Thyroid gland (tissue), 4 donors: ENCODE results near the gene CBFA2T3.

Experiments
- CTCF ChIP-seq, 6 experiments: fragments of 200-600 bp in 3 of 6; fragments of 450-650 bp in 3 of 6; sonication (generic) in 3 of 6; IDR thresholded peaks; one replicate each; pipeline ENCODE4 v1.5.1; 2016 to 2019; ENCODE audit warnings: antibody characterized with exemption in 6 of 6, mild to moderate bottlenecking in 2 of 6, inconsistent platforms in 1 of 6, moderate library complexity in 1 of 6
- POLR2A ChIP-seq, 2 donors: fragments of 450-650 bp; IDR thresholded peaks; one replicate each; pipeline ENCODE4 v1.6.1; 2017; ENCODE audit warnings: antibody characterized with exemption in 2 of 2, mild to moderate bottlenecking in 2 of 2, moderate library complexity in 1 of 2

GRCh38 chr16:88936556-88937205 lies 40.3 kb downstream of the CBFA2T3 start:
- TF ChIP-seq CTCF (IDR thresholded peaks at IDR 0.05) (no peak), POLR2A (IDR thresholded peaks at IDR 0.05) (no peak)
